ENCODE measurements around the gene STIM1. TPM values are rescaled to one million over a fixed set of nuclear protein-coding genes. Genes with fewer than 3 reads are reported as not detected.

Gene STIM1
- total RNA-seq, 1 experiment from 2014 or later = 9.0 TPM

DNA sequence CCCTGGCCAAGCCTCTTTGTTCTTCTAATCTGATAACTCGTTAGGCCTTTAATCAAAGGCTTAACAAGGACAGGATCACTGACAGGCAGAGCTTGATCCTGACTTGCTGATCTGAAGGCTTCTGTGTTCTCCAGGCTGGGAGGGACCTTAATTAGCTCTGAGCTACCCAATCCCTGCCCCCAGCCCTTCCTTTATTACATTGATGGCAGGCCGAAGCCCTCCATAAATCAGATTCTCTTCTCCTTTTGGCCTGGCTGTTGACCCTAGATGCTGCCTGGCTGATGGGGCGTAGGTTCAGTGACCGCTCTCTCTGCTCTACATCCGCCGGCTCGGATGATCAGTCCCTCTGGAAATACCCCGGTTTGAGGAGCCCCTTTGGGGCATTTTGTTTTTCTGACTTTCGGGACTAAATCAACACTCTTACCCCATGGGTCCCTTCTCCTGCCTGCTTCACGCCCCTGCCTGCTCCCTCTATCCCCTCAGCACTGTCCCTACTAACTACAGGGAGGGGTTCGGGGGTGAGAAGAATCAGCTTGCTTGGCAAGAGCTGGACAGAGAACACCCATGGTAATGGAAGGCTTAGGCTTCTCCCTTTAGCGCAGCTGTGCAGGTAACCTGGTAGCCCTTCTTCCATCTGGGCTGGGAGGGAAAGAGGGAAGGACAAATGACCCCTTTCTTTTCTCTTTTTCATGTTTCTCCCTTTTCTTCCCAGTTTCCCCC is 229.1 kb downstream of the STIM1 start:
- Histone ChIP-seq H2AFZ (ENCODE audit: low read length) (no peak overlapping the region), H3K9ac (ENCODE audit: low read length) (no peak overlapping the region), H3K9me2 (replicated peaks; ENCODE audit: insufficient read depth, low read length) (no peaks in the 10 kb centered on the region), H3K4me1 (ENCODE audit: low read length) (no peaks in the 10 kb centered on the region), H4K20me1 (ENCODE audit: insufficient read depth, low read depth, low read length) (no peaks in the 10 kb centered on the region), H3K36me3 (ENCODE audit: insufficient read depth, low read length) (no peaks in the 10 kb centered on the region), H3K79me2 (ENCODE audit: low read length) (no peaks in the 10 kb centered on the region), H3K4me2 (ENCODE audit: low read depth, low read length, poor library complexity, severe bottlenecking) (no peak overlapping the region), H3K27me3 (ENCODE audit: low read length) (no peaks in the 10 kb centered on the region), H3K27ac (ENCODE audit: low read length) (no peak overlapping the region), H3K9me3 (ENCODE audit: low read length) (no peaks in the 10 kb centered on the region), H3K4me3 (ENCODE audit: low read length) (no peak overlapping the region)
- DNase-seq = no peak

DNA sequence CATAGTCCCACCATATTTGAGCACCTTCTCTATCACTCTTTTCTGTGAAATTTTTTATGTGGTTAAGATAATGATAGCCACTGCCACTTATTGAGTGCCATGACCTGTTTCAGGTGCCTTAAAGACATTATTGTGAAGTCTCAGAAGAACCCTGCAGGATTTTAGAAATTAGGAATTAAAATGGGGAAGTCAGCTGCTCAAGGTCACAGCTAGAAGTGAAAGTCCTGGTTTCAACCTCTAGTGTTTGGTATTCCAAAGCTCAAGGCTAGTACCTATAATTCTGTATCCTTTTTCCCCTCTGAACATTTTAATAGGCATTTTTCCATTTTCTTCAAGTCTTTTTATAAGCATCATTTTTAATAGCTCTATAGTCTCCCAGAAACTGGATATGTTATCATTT is 230.1 kb downstream of the STIM1 start:
- H2AFZ ChIP-seq (ENCODE audit: low read length) = no peak overlapping the region
- H3K9ac ChIP-seq (ENCODE audit: low read length) = no peak overlapping the region
- H3K4me1 ChIP-seq (ENCODE audit: low read length) = no peaks in the 10 kb centered on the region
- no peaks in the 10 kb centered on the region for H3K9me2 ChIP-seq (replicated peaks; ENCODE audit: insufficient read depth, low read length)
- no peaks in the 10 kb centered on the region for H3K36me3 ChIP-seq (ENCODE audit: insufficient read depth, low read length)
- H3K27me3 ChIP-seq (ENCODE audit: low read length) = no peaks in the 10 kb centered on the region
- H4K20me1 ChIP-seq (ENCODE audit: insufficient read depth, low read depth, low read length) = no peaks in the 10 kb centered on the region
- H3K9me3 ChIP-seq (ENCODE audit: low read length) = no peaks in the 10 kb centered on the region
- no peak overlapping the region for H3K27ac ChIP-seq (ENCODE audit: low read length)
- H3K79me2 ChIP-seq (ENCODE audit: low read length) = no peaks in the 10 kb centered on the region
- H3K4me2 ChIP-seq (ENCODE audit: low read depth, low read length, poor library complexity, severe bottlenecking) = no peak overlapping the region
- no peak for DNase-seq
- H3K4me3 ChIP-seq (ENCODE audit: low read length) = no peak overlapping the region

DNA sequence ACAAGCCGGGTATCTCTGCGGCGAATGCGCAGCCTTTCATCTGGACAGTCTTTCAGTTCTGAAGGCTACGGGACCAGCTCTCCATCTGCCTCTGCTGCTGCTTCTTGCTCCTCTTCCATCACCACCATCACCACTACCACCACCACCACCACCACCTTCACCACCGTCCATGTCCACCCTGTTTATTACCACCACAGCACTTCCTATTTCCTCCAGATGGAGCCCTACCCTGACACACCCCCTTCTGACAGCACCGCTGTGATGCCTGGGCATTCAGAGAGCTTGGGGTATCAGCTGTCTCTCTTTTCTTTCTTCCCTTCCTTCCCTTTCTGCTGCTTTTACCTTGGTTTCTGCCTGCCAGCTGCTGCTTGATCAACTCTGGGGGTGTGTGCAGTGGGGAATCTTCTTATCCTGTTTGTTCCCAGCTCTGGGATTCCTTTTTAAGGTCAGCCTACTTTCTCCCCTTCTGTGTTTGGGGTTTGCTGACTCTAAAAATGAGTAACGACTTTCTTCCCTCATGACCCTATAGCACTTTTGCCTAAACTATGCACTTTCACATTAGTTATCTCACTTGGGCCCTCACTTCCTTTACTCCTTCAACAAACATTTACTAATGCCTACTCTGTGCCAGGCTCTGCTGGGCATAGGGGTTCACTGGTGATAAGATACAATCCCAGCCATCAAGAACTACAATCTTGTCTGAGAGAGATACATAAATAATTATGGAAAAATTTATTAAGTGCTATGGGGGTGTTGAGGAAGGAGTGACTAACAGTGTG is 231.3 kb downstream of the STIM1 start:
- DNase-seq = no peak
- Histone ChIP-seq H3K9me2 (replicated peaks; ENCODE audit: insufficient read depth, low read length) (no peaks in the 10 kb centered on the region), H3K4me3 (ENCODE audit: low read length) (no peak overlapping the region), H3K9ac (ENCODE audit: low read length) (no peak overlapping the region), H2AFZ (ENCODE audit: low read length) (no peak overlapping the region), H3K27me3 (ENCODE audit: low read length) (no peaks in the 10 kb centered on the region), H3K4me1 (ENCODE audit: low read length) (no peaks in the 10 kb centered on the region), H3K79me2 (ENCODE audit: low read length) (no peaks in the 10 kb centered on the region), H3K9me3 (ENCODE audit: low read length) (no peaks in the 10 kb centered on the region), H4K20me1 (ENCODE audit: insufficient read depth, low read depth, low read length) (no peaks in the 10 kb centered on the region), H3K4me2 (ENCODE audit: low read depth, low read length, poor library complexity, severe bottlenecking) (no peak overlapping the region), H3K36me3 (ENCODE audit: insufficient read depth, low read length) (no peaks in the 10 kb centered on the region), H3K27ac (ENCODE audit: low read length) (no peak overlapping the region)

DNA sequence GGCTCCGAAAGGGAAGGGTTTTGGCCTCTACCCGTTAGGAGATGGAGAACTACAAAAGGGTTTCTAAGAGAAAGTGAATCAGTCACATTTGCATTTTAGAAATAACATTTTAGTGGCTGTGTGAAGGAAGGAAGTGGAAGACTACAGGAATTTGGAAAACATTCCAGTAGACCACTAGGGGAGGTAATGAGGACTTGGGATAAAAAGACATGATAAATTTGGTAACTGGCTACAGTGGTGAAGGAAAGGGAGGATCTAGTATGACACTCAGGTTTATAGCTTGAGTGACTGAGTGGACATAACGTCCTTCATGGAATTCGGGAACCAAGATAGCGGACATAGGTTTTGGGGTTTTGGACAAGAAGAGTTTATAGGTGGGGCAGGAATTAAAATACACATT is 232.1 kb downstream of the STIM1 start:
- no peaks in the 10 kb centered on the region for H3K9me2 ChIP-seq (replicated peaks; ENCODE audit: insufficient read depth, low read length)
- H3K79me2 ChIP-seq (ENCODE audit: low read length) = no peaks in the 10 kb centered on the region
- H3K9me3 ChIP-seq (ENCODE audit: low read length) = no peaks in the 10 kb centered on the region
- DNase-seq = no peak
- no peak overlapping the region for H2AFZ ChIP-seq (ENCODE audit: low read length)
- no peak overlapping the region for H3K9ac ChIP-seq (ENCODE audit: low read length)
- H3K27ac ChIP-seq (ENCODE audit: low read length) = no peak overlapping the region
- H3K4me3 ChIP-seq (ENCODE audit: low read length) = no peak overlapping the region
- no peaks in the 10 kb centered on the region for H3K36me3 ChIP-seq (ENCODE audit: insufficient read depth, low read length)
- no peaks in the 10 kb centered on the region for H4K20me1 ChIP-seq (ENCODE audit: insufficient read depth, low read depth, low read length)
- H3K4me2 ChIP-seq (ENCODE audit: low read depth, low read length, poor library complexity, severe bottlenecking) = no peak overlapping the region
- H3K27me3 ChIP-seq (ENCODE audit: low read length) = no peaks in the 10 kb centered on the region
- no peaks in the 10 kb centered on the region for H3K4me1 ChIP-seq (ENCODE audit: low read length)

DNA sequence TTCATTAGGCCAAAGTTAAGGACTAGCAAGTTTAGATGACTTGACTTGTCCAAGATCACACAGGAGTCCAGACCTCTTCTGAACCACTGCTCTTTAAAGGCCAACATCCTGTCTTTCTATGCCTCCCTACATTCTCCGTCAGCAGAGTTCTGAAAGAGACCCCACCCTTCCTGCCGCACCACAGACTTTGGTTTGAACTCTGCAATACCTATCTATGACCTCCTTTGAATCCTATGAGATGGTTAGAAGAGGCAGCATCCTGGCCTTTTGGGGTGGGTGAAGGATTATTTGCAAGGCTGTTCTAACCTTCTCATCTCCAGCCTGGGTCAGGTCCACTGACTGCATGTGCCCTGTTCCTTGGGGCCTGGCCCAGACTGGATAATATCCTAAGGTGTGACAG is 234.8 kb downstream of the STIM1 start:
- Histone ChIP-seq H3K27me3 (ENCODE audit: low read length) (no peaks in the 10 kb centered on the region), H3K79me2 (ENCODE audit: low read length) (peaks cover 7% of the 10 kb centered on the region), H3K36me3 (ENCODE audit: insufficient read depth, low read length) (no peaks in the 10 kb centered on the region), H3K27ac (ENCODE audit: low read length) (no peak overlapping the region), H3K4me2 (ENCODE audit: low read depth, low read length, poor library complexity, severe bottlenecking) (no peak overlapping the region), H4K20me1 (ENCODE audit: insufficient read depth, low read depth, low read length) (no peaks in the 10 kb centered on the region), H2AFZ (ENCODE audit: low read length) (no peak overlapping the region), H3K9me3 (ENCODE audit: low read length) (no peaks in the 10 kb centered on the region), H3K9ac (ENCODE audit: low read length) (no peak overlapping the region), H3K9me2 (replicated peaks; ENCODE audit: insufficient read depth, low read length) (no peaks in the 10 kb centered on the region), H3K4me1 (ENCODE audit: low read length) (peaks cover 4% of the 10 kb centered on the region), H3K4me3 (ENCODE audit: low read length) (no peak overlapping the region)
- no peak for DNase-seq

DNA sequence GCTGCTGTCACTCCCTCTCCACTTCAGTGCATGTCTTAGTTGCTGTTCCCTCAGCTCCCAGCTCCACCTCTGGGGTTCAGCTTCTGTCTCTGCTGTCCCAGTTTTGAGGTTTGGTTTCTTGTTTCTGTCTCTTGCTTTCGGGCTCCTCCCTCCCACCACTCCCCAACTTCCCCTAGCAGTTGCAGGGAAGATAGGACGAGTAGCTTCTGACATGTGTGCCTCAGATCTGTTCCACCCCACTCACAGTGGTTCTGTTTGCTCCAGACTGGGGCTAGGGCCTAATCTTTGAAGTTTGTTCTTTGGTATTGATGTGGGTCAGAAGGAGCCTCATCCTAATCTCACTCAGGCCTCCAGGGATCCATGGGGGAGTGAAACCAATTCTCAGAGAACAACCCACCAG is 236.6 kb downstream of the STIM1 start:
- no peaks in the 10 kb centered on the region for H4K20me1 ChIP-seq (ENCODE audit: insufficient read depth, low read depth, low read length)
- no peak overlapping the region for H3K27ac ChIP-seq (ENCODE audit: low read length)
- no peak overlapping the region for H2AFZ ChIP-seq (ENCODE audit: low read length)
- H3K4me3 ChIP-seq (ENCODE audit: low read length) = no peak overlapping the region
- H3K79me2 ChIP-seq (ENCODE audit: low read length) = peaks cover 24% of the 10 kb centered on the region
- H3K36me3 ChIP-seq (ENCODE audit: insufficient read depth, low read length) = no peaks in the 10 kb centered on the region
- H3K9ac ChIP-seq (ENCODE audit: low read length) = no peak overlapping the region
- H3K9me3 ChIP-seq (ENCODE audit: low read length) = no peaks in the 10 kb centered on the region
- peaks cover 17% of the 10 kb centered on the region for H3K4me1 ChIP-seq (ENCODE audit: low read length)
- no peaks in the 10 kb centered on the region for H3K9me2 ChIP-seq (replicated peaks; ENCODE audit: insufficient read depth, low read length)
- DNase-seq = no peak
- H3K4me2 ChIP-seq (ENCODE audit: low read depth, low read length, poor library complexity, severe bottlenecking) = no peak overlapping the region
- H3K27me3 ChIP-seq (ENCODE audit: low read length) = no peaks in the 10 kb centered on the region

DNA sequence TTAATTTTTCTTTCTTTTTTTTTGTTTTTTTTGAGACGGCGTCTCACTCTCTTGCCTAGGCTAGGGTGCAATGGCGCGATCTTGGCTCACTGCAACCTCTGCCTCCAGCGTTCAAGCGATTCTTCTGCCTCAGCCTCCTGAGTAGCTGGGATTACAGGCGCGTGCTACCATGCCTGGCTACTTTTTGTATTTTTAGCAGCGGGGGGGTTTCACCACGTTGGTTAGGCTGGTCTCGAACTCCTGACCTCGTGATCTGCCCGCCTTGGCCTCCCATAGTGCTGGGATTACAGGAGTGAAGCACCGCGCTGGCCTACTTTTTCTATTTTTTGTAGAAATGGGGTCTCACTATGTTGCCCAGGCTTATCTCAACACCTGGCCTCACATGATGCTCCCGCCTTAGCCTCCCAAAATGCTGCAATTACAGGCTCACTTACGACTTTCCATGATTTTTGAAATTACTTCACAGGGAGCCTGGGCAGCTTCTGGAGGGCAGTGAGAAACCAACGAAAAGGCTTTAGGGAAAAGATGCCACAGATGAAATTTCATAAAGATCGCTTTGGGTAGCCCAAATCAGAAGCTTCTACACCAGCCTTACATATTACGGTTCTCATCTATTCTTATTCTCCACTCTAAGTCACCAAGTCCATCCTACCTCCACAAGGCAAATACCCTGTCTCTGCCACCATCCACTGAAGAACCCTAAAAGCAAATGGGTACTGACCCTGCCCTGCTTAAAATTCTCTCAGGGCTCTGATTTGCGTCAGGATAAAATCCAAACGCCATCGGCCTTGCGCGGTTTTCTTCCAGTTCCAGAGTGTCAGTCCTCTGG is 238.3 kb downstream of the STIM1 start:
- Histone ChIP-seq H3K4me3 (ENCODE audit: low read length) (peak overlapping the region; percentile 92), H3K27ac (ENCODE audit: low read length) (peak overlapping the region; percentile 36), H3K36me3 (ENCODE audit: insufficient read depth, low read length) (peaks cover 4% of the 10 kb centered on the region; the same call in 1 of the 2 replicates), H3K27me3 (ENCODE audit: low read length) (no peaks in the 10 kb centered on the region), H4K20me1 (ENCODE audit: insufficient read depth, low read depth, low read length) (no peaks in the 10 kb centered on the region), H3K9ac (ENCODE audit: low read length) (peak overlapping the region; percentile 95), H3K4me2 (ENCODE audit: low read depth, low read length, poor library complexity, severe bottlenecking) (peak overlapping the region; percentile 93), H2AFZ (ENCODE audit: low read length) (peak overlapping the region; percentile 60), H3K9me3 (ENCODE audit: low read length) (no peaks in the 10 kb centered on the region), H3K4me1 (ENCODE audit: low read length) (peaks cover 29% of the 10 kb centered on the region), H3K9me2 (replicated peaks; ENCODE audit: insufficient read depth, low read length) (no peaks in the 10 kb centered on the region), H3K79me2 (ENCODE audit: low read length) (peaks cover 42% of the 10 kb centered on the region)
- DNase-seq = no peak
